ENCODE data around the gene OR2A2.

GRCh38 chr7:144100607-144101006 lies 8.8 kb upstream of the OR2A2 start:
- no peak for TF ChIP-seq NFIX (CRISPR knock-in tag; IDR thresholded peaks at IDR 0.05; ENCODE audit: low read depth)
- no peak for TF ChIP-seq GTF2F1 (IDR thresholded peaks at IDR 0.05; ENCODE audit: low read depth, low read length)
- no peak for TF ChIP-seq THRA (IDR thresholded peaks at IDR 0.05)
- TF ChIP-seq ATF7 (IDR thresholded peaks at IDR 0.05) = no peak
- TF ChIP-seq CTCF (IDR thresholded peaks at IDR 0.05 in 2 of 3, conservative IDR thresholded peaks at IDR 0.05 in 1 of 3; ENCODE audit: insufficient read depth in 2 of 3, low read depth in 1 of 3, low read length in 3 of 3) = no peak
- TF ChIP-seq RBBP5 (IDR thresholded peaks at IDR 0.05; ENCODE audit: borderline replicate concordance, insufficient read depth, low read length, poor library complexity, severe bottlenecking) = no peak
- no peak for TF ChIP-seq HDAC8 (tag; IDR thresholded peaks at IDR 0.05)
- TF ChIP-seq ZNF75A (CRISPR knock-in tag; IDR thresholded peaks at IDR 0.05) = no peak
- TF ChIP-seq, protein P1, sequence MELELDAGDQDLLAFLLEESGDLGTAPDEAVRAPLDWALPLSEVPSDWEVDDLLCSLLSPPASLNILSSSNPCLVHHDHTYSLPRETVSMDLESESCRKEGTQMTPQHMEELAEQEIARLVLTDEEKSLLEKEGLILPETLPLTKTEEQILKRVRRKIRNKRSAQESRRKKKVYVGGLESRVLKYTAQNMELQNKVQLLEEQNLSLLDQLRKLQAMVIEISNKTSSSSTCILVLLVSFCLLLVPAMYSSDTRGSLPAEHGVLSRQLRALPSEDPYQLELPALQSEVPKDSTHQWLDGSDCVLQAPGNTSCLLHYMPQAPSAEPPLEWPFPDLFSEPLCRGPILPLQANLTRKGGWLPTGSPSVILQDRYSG (tag; conservative IDR thresholded peaks at IDR 0.05; ENCODE audit: low read depth) = no peak
- TF ChIP-seq E2F4 (CRISPR knock-in tag; IDR thresholded peaks at IDR 0.05; ENCODE audit: low read depth) = no peak
- TF ChIP-seq JUNB (CRISPR knock-in tag; conservative IDR thresholded peaks at IDR 0.05) = no peak
- no peak for TF ChIP-seq RCOR1 (IDR thresholded peaks at IDR 0.05; ENCODE audit: borderline replicate concordance in 1 of 2, low read depth in 2 of 2, low read length in 2 of 2)
- no peak for TF ChIP-seq MYC (IDR thresholded peaks at IDR 0.05; ENCODE audit: low read depth, low read length)
- no peak for TF ChIP-seq MYC (CRISPR knock-in tag; IDR thresholded peaks at IDR 0.05; ENCODE audit: borderline replicate concordance, low read depth)
- TF ChIP-seq, protein P2, sequence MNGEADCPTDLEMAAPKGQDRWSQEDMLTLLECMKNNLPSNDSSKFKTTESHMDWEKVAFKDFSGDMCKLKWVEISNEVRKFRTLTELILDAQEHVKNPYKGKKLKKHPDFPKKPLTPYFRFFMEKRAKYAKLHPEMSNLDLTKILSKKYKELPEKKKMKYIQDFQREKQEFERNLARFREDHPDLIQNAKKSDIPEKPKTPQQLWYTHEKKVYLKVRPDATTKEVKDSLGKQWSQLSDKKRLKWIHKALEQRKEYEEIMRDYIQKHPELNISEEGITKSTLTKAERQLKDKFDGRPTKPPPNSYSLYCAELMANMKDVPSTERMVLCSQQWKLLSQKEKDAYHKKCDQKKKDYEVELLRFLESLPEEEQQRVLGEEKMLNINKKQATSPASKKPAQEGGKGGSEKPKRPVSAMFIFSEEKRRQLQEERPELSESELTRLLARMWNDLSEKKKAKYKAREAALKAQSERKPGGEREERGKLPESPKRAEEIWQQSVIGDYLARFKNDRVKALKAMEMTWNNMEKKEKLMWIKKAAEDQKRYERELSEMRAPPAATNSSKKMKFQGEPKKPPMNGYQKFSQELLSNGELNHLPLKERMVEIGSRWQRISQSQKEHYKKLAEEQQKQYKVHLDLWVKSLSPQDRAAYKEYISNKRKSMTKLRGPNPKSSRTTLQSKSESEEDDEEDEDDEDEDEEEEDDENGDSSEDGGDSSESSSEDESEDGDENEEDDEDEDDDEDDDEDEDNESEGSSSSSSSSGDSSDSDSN (IDR thresholded peaks at IDR 0.05; ENCODE audit: borderline replicate concordance in 1 of 2, low read depth in 2 of 2, low read length in 2 of 2) = no peak

Data from K562 (cell line).